SH-SY5Y (cell line): ENCODE results near the gene NPTX2.

Experiments used
- GATA2 ChIP-seq: IDR thresholded peaks from 2 replicates; pipeline ENCODE4 v1.6.1; 2011; ENCODE audit warnings: mild to moderate bottlenecking, low read depth, low read length
- GATA3 ChIP-seq: IDR thresholded peaks from 2 replicates; pipeline ENCODE4 v1.6.1; 2011; ENCODE audit warnings: low read depth, mild to moderate bottlenecking, low read length, moderate library complexity

DNA sequence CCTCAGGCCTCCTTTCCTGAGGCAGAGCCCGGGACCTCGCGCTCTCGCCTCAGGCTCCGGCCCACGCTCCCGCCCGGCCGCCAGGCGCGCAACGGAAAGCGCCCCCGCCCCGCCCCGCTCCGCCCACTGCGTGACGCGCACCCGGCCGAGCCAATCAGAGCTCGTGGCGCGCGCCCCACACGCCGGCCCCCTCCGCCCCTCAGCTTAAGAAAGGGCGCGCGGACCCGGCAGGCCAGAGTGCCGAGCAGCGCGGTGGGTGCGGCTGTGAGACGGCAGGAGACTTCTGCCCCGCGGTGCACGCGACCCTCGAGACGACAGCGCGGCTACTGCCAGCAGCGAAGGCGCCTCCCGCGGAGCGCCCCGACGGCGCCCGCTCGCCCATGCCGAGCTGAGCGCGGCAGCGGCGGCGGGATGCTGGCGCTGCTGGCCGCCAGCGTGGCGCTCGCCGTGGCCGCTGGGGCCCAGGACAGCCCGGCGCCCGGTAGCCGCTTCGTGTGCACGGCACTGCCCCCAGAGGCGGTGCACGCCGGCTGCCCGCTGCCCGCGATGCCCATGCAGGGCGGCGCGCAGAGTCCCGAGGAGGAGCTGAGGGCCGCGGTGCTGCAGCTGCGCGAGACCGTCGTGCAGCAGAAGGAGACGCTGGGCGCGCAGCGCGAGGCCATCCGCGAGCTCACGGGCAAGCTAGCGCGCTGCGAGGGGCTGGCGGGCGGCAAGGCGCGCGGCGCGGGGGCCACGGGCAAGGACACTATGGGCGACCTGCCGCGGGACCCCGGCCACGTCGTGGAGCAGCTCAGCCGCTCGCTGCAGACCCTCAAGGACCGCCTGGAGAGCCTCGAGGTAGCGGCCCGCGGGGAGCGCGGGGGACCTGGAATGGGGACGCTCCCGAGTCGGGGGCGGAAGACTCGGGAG is at the start of gene NPTX2:
- no peak for TF ChIP-seq GATA2
- no peak for TF ChIP-seq GATA3
